Cardiac septum (tissue), 1 donor: Measurements from ENCODE around the gene SLC12A6. TPM values are rescaled to one million over a fixed set of nuclear protein-coding genes. Genes with fewer than 3 reads are reported as not detected.

ENCODE experiments used
- DNase-seq: peaks from one replicate; pipeline ENCODE4 v3.0.0-alpha.2; 2020; ENCODE audit warnings: low spot score
- intact Hi-C: fragments of 100-400 bp; cut with DNase I; formaldehyde crosslinking; loops from one replicate; pipeline ENCODE4 v1.14.0; 2022
- total RNA-seq: library from RNA; stranded (reverse); fragmentation: NEBNext Ultra II Directional; extraction: Animal tissue kit (Norgen Biotek cat#: 25700); gene quantifications from one replicate; pipeline ENCODE4 v1.2.1, GENCODE V29; 2021
- donor health status: DM: no; HTN: no; CAD: no.

The SLC12A6 gene
- total RNA-seq, 1 donor from 2014 or later, result 18.2 TPM

GRCh38 chr15:34280193-34280592, 57.4 kb downstream of the SLC12A6 start:
- no peak for DNase-seq
- intact Hi-C loops, result no loop called here

- intact Hi-C loops, result no loop called here
- no peak for DNase-seq
These were observed 58.2 kb downstream of the SLC12A6 start for GRCh38 chr15:34279368-34279767.

- intact Hi-C loops, result no loop called here
- no peak for DNase-seq
These were observed 61.9 kb downstream of the SLC12A6 start for GRCh38 chr15:34275721-34276120.

- intact Hi-C loops, result no loop called here
- no peak for DNase-seq
These were observed 62.4 kb downstream of the SLC12A6 start for GRCh38 chr15:34275154-34275553.

GRCh38 chr15:34271493-34271892, 66.1 kb downstream of the SLC12A6 start:
- DNase-seq, result no peak
- intact Hi-C loops, result no loop called here

- intact Hi-C loops, result no loop called here
These were observed 70.8 kb downstream of the SLC12A6 start for GRCh38 chr15:34266751-34267150.

GRCh38 chr15:34264076-34264475, 73.5 kb downstream of the SLC12A6 start:
- intact Hi-C loops, result no loop called here
- DNase-seq, result no peak

More at GRCh38 chr15:34266751-34267150, 70.8 kb downstream of the SLC12A6 start:
- DNase-seq, result no peak

GRCh38 chr15:34262362-34262761, 75.2 kb downstream of the SLC12A6 start:
- intact Hi-C loops, result no loop called here
- no peak for DNase-seq

GRCh38 chr15:34259566-34259965, 78.0 kb downstream of the SLC12A6 start:
- no peak for DNase-seq
- intact Hi-C loops, result no loop called here

GRCh38 chr15:34258151-34258550, 79.4 kb downstream of the SLC12A6 start:
- DNase-seq, result no peak
- intact Hi-C loops, result no loop called here

GRCh38 chr15:34252545-34252944, 85.0 kb downstream of the SLC12A6 start:
- DNase-seq, result no peak

GRCh38 chr15:34248190-34248589, 89.4 kb downstream of the SLC12A6 start:
- no peak for DNase-seq
- intact Hi-C loops, result no loop called here

More at GRCh38 chr15:34252545-34252944, 85.0 kb downstream of the SLC12A6 start:
- intact Hi-C loops, result no loop called here

GRCh38 chr15:34246276-34246976, 91.2 kb downstream of the SLC12A6 start:
- intact Hi-C loops, result no loop called here
- no peak for DNase-seq

GRCh38 chr15:34243226-34243625, 94.4 kb downstream of the SLC12A6 start:
- intact Hi-C loops, result loop anchor here (5.0 kb wide), 1 partner anchor 124 kb away; the partner anchor contains the start of gene LPCAT4
- no peak for DNase-seq

GRCh38 chr15:34242331-34242710, 95.3 kb downstream of the SLC12A6 start:
- intact Hi-C loops, result loop anchor here (5.0 kb wide), 1 partner anchor 125 kb away; the partner anchor contains the start of gene LPCAT4
- no peak for DNase-seq

- intact Hi-C loops, result loop anchor here (5.0 kb wide), 1 partner anchor 126 kb away; the partner anchor contains the start of gene LPCAT4
- DNase-seq, result no peak
These were observed 95.9 kb downstream of the SLC12A6 start for GRCh38 chr15:34241376-34242330.

- intact Hi-C loops, result loop anchor here (5.0 kb wide), 1 partner anchor 127 kb away; the partner anchor contains the start of gene LPCAT4
- no peak for DNase-seq
These were observed 97.0 kb downstream of the SLC12A6 start for GRCh38 chr15:34240537-34240936.

- DNase-seq, result no peak
- intact Hi-C loops, result no loop called here
These were observed 98.3 kb downstream of the SLC12A6 start for GRCh38 chr15:34239151-34239808.

- intact Hi-C loops, result no loop called here
- DNase-seq, result no peak
These were observed 104.0 kb downstream of the SLC12A6 start for GRCh38 chr15:34233614-34234013.
